Activated CD4-positive, alpha-beta memory T cell treated with anti-CD3 and anti-CD28 coated beads for 36 hours (primary cell): Measurements from ENCODE around the gene KLHL26. TPM values are rescaled to one million over a fixed set of nuclear protein-coding genes. Genes with fewer than 3 reads are reported as not detected.

Experiments
- CTCF ChIA-PET: fragments of 350-600 bp; sonication (Branson Sonifier 250); formaldehyde crosslinking; loops from one replicate; lab custom pipeline; 2021; ENCODE audit warnings: antibody characterized with exemption, inconsistent platforms; lab: Charles Lee
- POLR2A ChIA-PET: fragments of 350-600 bp; sonication (Branson Sonifier 250); formaldehyde crosslinking; loops from one replicate; lab custom pipeline; 2021; ENCODE audit warnings: antibody characterized with exemption; lab: Charles Lee
- DNase-seq: peaks from one replicate; pipeline ENCODE4 v3.0.0-alpha.2; 2020
- H3K27ac Mint-ChIP-seq: one replicate; pipeline ENCODE4 v1.8.0; 2021; ENCODE audit warnings: mixed read lengths
- H3K27me3 Mint-ChIP-seq: one replicate; pipeline ENCODE4 v1.8.0; 2021; ENCODE audit warnings: mixed read lengths
- H3K36me3 Mint-ChIP-seq: one replicate; pipeline ENCODE4 v1.8.0; 2021; ENCODE audit warnings: mixed read lengths
- H3K4me1 Mint-ChIP-seq: one replicate; pipeline ENCODE4 v1.8.0; 2021; ENCODE audit warnings: low read depth, mixed read lengths
- H3K4me3 Mint-ChIP-seq: one replicate; pipeline ENCODE4 v1.8.0; 2021; ENCODE audit warnings: mild to moderate bottlenecking, mixed read lengths
- H3K9me3 Mint-ChIP-seq: one replicate; pipeline ENCODE4 v1.8.0; 2021; ENCODE audit warnings: mixed read lengths
- intact Hi-C: fragments of 100-400 bp; cut with micrococcal nuclease; formaldehyde crosslinking; loops from one replicate; pipeline ENCODE4 v1.15.1; 2023
- total RNA-seq, 2 experiments: library from RNA; stranded (reverse); gene quantifications; one replicate each; pipeline ENCODE4 v1.2.3, GENCODE V29; 2021

The KLHL26 gene
- total RNA-seq, 2 experiments from 2014 or later, result 10.7 to 11.0 TPM

- Mint-ChIP-seq H3K27me3 (no peaks in the 10 kb centered on the region), H3K27ac (no peak overlapping the region), H3K36me3 (peaks cover 7% of the 10 kb centered on the region), H3K4me3 (no peak overlapping the region), H3K9me3 (no peaks in the 10 kb centered on the region), H3K4me1 (no peaks in the 10 kb centered on the region)
- intact Hi-C loops, result no loop called here
- DNase-seq, result no peak
- ChIA-PET CTCF (no interaction called here), POLR2A (no interaction called here)
Measured at GRCh38 chr19:18666784-18667183, 30.0 kb downstream of the KLHL26 start.

- H3K4me3 Mint-ChIP-seq, result no peak overlapping the region
- POLR2A ChIA-PET, result no interaction called here
- H3K36me3 Mint-ChIP-seq, result peaks cover 7% of the 10 kb centered on the region
- no peak for DNase-seq
- CTCF ChIA-PET, result no interaction called here
- H3K27me3 Mint-ChIP-seq, result no peaks in the 10 kb centered on the region
- H3K4me1 Mint-ChIP-seq, result no peaks in the 10 kb centered on the region
- no peak overlapping the region for H3K27ac Mint-ChIP-seq
- intact Hi-C loops, result no loop called here
- H3K9me3 Mint-ChIP-seq, result no peaks in the 10 kb centered on the region
Measured at GRCh38 chr19:18667531-18668251, 30.9 kb downstream of the KLHL26 start.

GRCh38 chr19:18668252-18668631, 31.4 kb downstream of the KLHL26 start:
- Mint-ChIP-seq H3K27me3 (no peaks in the 10 kb centered on the region), H3K4me3 (no peak overlapping the region), H3K9me3 (no peaks in the 10 kb centered on the region), H3K27ac (no peak overlapping the region), H3K36me3 (peaks cover 7% of the 10 kb centered on the region), H3K4me1 (no peaks in the 10 kb centered on the region)
- DNase-seq, result no peak
- intact Hi-C loops, result no loop called here
- ChIA-PET POLR2A (no interaction called here), CTCF (no interaction called here)

- no peak for DNase-seq
- ChIA-PET POLR2A (no interaction called here), CTCF (no interaction called here)
- Mint-ChIP-seq H3K27me3 (no peaks in the 10 kb centered on the region), H3K27ac (no peak overlapping the region), H3K4me3 (no peak overlapping the region), H3K4me1 (no peaks in the 10 kb centered on the region), H3K36me3 (peaks cover 7% of the 10 kb centered on the region), H3K9me3 (no peaks in the 10 kb centered on the region)
- intact Hi-C loops, result no loop called here
Measured at GRCh38 chr19:18668744-18669523, 32.1 kb downstream of the KLHL26 start.

GRCh38 chr19:18669524-18669817, 32.6 kb downstream of the KLHL26 start:
- ChIA-PET CTCF (no interaction called here), POLR2A (no interaction called here)
- H3K36me3 Mint-ChIP-seq, result peaks cover 7% of the 10 kb centered on the region
- no peaks in the 10 kb centered on the region for H3K27me3 Mint-ChIP-seq
- H3K9me3 Mint-ChIP-seq, result no peaks in the 10 kb centered on the region
- H3K4me1 Mint-ChIP-seq, result no peaks in the 10 kb centered on the region
- intact Hi-C loops, result no loop called here
- DNase-seq, result no peak
- no peak overlapping the region for H3K27ac Mint-ChIP-seq
- no peak overlapping the region for H3K4me3 Mint-ChIP-seq

- Mint-ChIP-seq H3K9me3 (no peaks in the 10 kb centered on the region), H3K4me3 (no peak overlapping the region), H3K36me3 (peaks cover 7% of the 10 kb centered on the region), H3K4me1 (no peaks in the 10 kb centered on the region), H3K27me3 (no peaks in the 10 kb centered on the region), H3K27ac (no peak overlapping the region)
- intact Hi-C loops, result no loop called here
- no peak for DNase-seq
- CTCF ChIA-PET, result no interaction called here
- POLR2A ChIA-PET, result no interaction called here
Measured at GRCh38 chr19:18669883-18670282, 33.1 kb downstream of the KLHL26 start.

GRCh38 chr19:18670312-18670711, 33.5 kb downstream of the KLHL26 start:
- no peaks in the 10 kb centered on the region for H3K4me1 Mint-ChIP-seq
- no peak for DNase-seq
- ChIA-PET POLR2A (no interaction called here), CTCF (no interaction called here)
- no peak overlapping the region for H3K4me3 Mint-ChIP-seq
- intact Hi-C loops, result no loop called here
- no peaks in the 10 kb centered on the region for H3K27me3 Mint-ChIP-seq
- H3K27ac Mint-ChIP-seq, result no peak overlapping the region
- peaks cover 7% of the 10 kb centered on the region for H3K36me3 Mint-ChIP-seq
- H3K9me3 Mint-ChIP-seq, result no peaks in the 10 kb centered on the region

- H3K27ac Mint-ChIP-seq, result no peak overlapping the region
- intact Hi-C loops, result no loop called here
- no peak overlapping the region for H3K4me3 Mint-ChIP-seq
- peaks cover 7% of the 10 kb centered on the region for H3K36me3 Mint-ChIP-seq
- H3K4me1 Mint-ChIP-seq, result no peaks in the 10 kb centered on the region
- no peak for DNase-seq
- no peaks in the 10 kb centered on the region for H3K27me3 Mint-ChIP-seq
- ChIA-PET CTCF (interaction anchor here (1.5 kb wide), 1 partner anchor 176 kb away, joined by 3 read pairs; no protein-coding TSS in a partner anchor), POLR2A (no interaction called here)
- no peaks in the 10 kb centered on the region for H3K9me3 Mint-ChIP-seq
Measured at GRCh38 chr19:18671303-18672043, 34.6 kb downstream of the KLHL26 start.

GRCh38 chr19:18672044-18672451, 35.2 kb downstream of the KLHL26 start:
- intact Hi-C loops, result no loop called here
- no peaks in the 10 kb centered on the region for H3K9me3 Mint-ChIP-seq
- no peak overlapping the region for H3K27ac Mint-ChIP-seq
- ChIA-PET POLR2A (no interaction called here), CTCF (interaction anchor here (1.2 to 1.5 kb wide), 2 partner anchors 175 to 220 kb away, joined by 3 read pairs; no protein-coding TSS in a partner anchor)
- no peaks in the 10 kb centered on the region for H3K27me3 Mint-ChIP-seq
- DNase-seq, result no peak
- no peaks in the 10 kb centered on the region for H3K4me1 Mint-ChIP-seq
- no peak overlapping the region for H3K4me3 Mint-ChIP-seq
- H3K36me3 Mint-ChIP-seq, result peaks cover 7% of the 10 kb centered on the region

GRCh38 chr19:18672606-18673337, 35.9 kb downstream of the KLHL26 start:
- CTCF ChIA-PET, result interaction anchor here (0.6 to 1.5 kb wide), 4 partner anchors 27 to 223 kb away, joined by 3 to 4 read pairs (median 3); no protein-coding TSS in a partner anchor
- H3K4me1 Mint-ChIP-seq, result no peaks in the 10 kb centered on the region
- no peaks in the 10 kb centered on the region for H3K9me3 Mint-ChIP-seq
- H3K36me3 Mint-ChIP-seq, result peaks cover 7% of the 10 kb centered on the region
- intact Hi-C loops, result no loop called here
- no peak overlapping the region for H3K4me3 Mint-ChIP-seq
- DNase-seq, result no peak
- peaks cover 2% of the 10 kb centered on the region for H3K27me3 Mint-ChIP-seq
- no peak overlapping the region for H3K27ac Mint-ChIP-seq
- POLR2A ChIA-PET, result no interaction called here

GRCh38 chr19:18674616-18675015, 37.8 kb downstream of the KLHL26 start:
- POLR2A ChIA-PET, result no interaction called here
- peaks cover 5% of the 10 kb centered on the region for H3K36me3 Mint-ChIP-seq
- H3K27ac Mint-ChIP-seq, result no peak overlapping the region
- CTCF ChIA-PET, result no interaction called here
- H3K27me3 Mint-ChIP-seq, result peaks cover 2% of the 10 kb centered on the region
- no peaks in the 10 kb centered on the region for H3K9me3 Mint-ChIP-seq
- intact Hi-C loops, result loop anchor here (5.0 kb wide), 1 partner anchor 82 kb away; no protein-coding TSS in a partner anchor
- H3K4me1 Mint-ChIP-seq, result no peaks in the 10 kb centered on the region
- no peak overlapping the region for H3K4me3 Mint-ChIP-seq
- DNase-seq, result no peak
